K562 (cell line): ENCODE measurements around the gene MCOLN2. TPM values are rescaled to one million over a fixed set of nuclear protein-coding genes. Genes with fewer than 3 reads are reported as not detected.

Experiments used
- ATAC-seq: fragments of 200-7000 bp; cut with Tn5 transposase; 3 replicates; pipeline ENCODE4 v1.9.1; 2020; ENCODE audit warnings: moderate library complexity
- BruUV-seq: library from RNA; stranded (reverse); fragments of 400-500 nt; replicated peaks from 2 replicates; lab custom pipeline; 2021; lab: Mats Ljungman, UMichigan
- CTCF ChIA-PET: fragments of 300-600 bp; formaldehyde crosslinking; extraction: SDS; loops from one replicate; lab custom pipeline; 2021; ENCODE audit warnings: low intra/inter-chr PET ratio; lab: Yijun Ruan, JAX
- POLR2A ChIA-PET: fragments of 300-600, 350-650 bp; sonication (Branson Sonifier 250); formaldehyde crosslinking; extraction: SDS; loops from one replicate; lab custom pipeline; 2021; ENCODE audit warnings: antibody characterized with exemption, inconsistent platforms; lab: Yijun Ruan, JAX
- DNase-seq, 4 experiments: peaks; one replicate each; pipeline versions ENCODE4 v3.0.0 to v3.0.0-alpha.2; 2011 to 2018; ENCODE audit warnings: low spot score in 3 of 4, mixed read lengths in 3 of 4; ENCODE audit errors: extremely low read depth in 1 of 4
- FAIRE-seq: peaks from 2 replicates; lab custom pipeline; 2011; peaks lifted over from hg19 to GRCh38; lab: Jason Lieb, UNC
- H2AFZ ChIP-seq: 2 replicates; pipeline ENCODE4 v1.6.0; 2011; ENCODE audit warnings: low read depth, low read length, control low read depth, inconsistent platforms
- H3K27ac ChIP-seq: fragments of 200-600 bp; 3 replicates; pipeline ENCODE4 v1.8.0; 2011; ENCODE audit warnings: low read depth, mild to moderate bottlenecking, control low read depth, inconsistent platforms, low read length, moderate library complexity, mixed read lengths; ENCODE audit errors: extremely low read depth
- H3K27me3 ChIP-seq, 2 experiments: fragments of 300-600 bp in 1 of 2; 2 replicates in 1 of 2; 3 replicates in 1 of 2; pipeline versions ENCODE4 v1.6.0 to v1.8.0; 2011; ENCODE audit warnings: inconsistent platforms in 2 of 2, low read length in 2 of 2, mild to moderate bottlenecking in 1 of 2, mixed read lengths in 1 of 2, moderate library complexity in 1 of 2; ENCODE audit not compliant: control insufficient read depth in 2 of 2, insufficient read depth in 2 of 2
- H3K36me3 ChIP-seq: fragments of 300-600 bp; 3 replicates; pipeline ENCODE4 v1.8.0; 2011; ENCODE audit warnings: mild to moderate bottlenecking, low read length, inconsistent platforms; ENCODE audit not compliant: control insufficient read depth, insufficient read depth
- H3K4me1 ChIP-seq, 2 experiments: fragments of 200-600 bp in 1 of 2; replicated peaks in 1 of 2; 2 replicates in 1 of 2; 3 replicates in 1 of 2; pipeline versions ENCODE4 v1.5.1 to v1.8.0; 2011; ENCODE audit warnings: inconsistent platforms in 2 of 2, low read length in 2 of 2, mild to moderate bottlenecking in 1 of 2, mixed read lengths in 1 of 2, moderate library complexity in 1 of 2; ENCODE audit not compliant: control insufficient read depth in 2 of 2, insufficient read depth in 2 of 2
- H3K4me2 ChIP-seq: 2 replicates; pipeline ENCODE4 v1.6.1; 2011; ENCODE audit warnings: low read length, control low read depth, inconsistent platforms, mixed read lengths; ENCODE audit not compliant: insufficient read depth
- H3K4me3 ChIP-seq: fragments of 200-600 bp; sonication (generic), shearing (Covaris generic); 2 replicates; pipeline ENCODE4 v1.5.1; 2016; ENCODE audit warnings: control low read depth, inconsistent platforms
- H3K79me2 ChIP-seq: fragments of 200-600 bp; 3 replicates; pipeline ENCODE4 v1.8.0; 2011; ENCODE audit warnings: low read length, inconsistent platforms; ENCODE audit not compliant: control insufficient read depth, insufficient read depth
- H3K9ac ChIP-seq, 2 experiments: 2 replicates each; pipeline versions ENCODE4 v1.6.0 to v1.6.1; 2011; ENCODE audit warnings: low read depth in 2 of 2, low read length in 2 of 2, control low read depth in 1 of 2, inconsistent platforms in 1 of 2, mild to moderate bottlenecking in 1 of 2, mixed read lengths in 1 of 2; ENCODE audit not compliant: insufficient read depth in 1 of 2
- H3K9me1 ChIP-seq: one replicate; pipeline ENCODE4 v1.6.0; 2011; ENCODE audit warnings: inconsistent platforms, mild to moderate bottlenecking, low read length, moderate library complexity; ENCODE audit not compliant: control insufficient read depth, insufficient read depth
- H3K9me3 ChIP-seq: replicated peaks from 2 replicates; pipeline ENCODE4 v1.5.1; 2011; ENCODE audit warnings: low read depth, low read length, inconsistent platforms; ENCODE audit not compliant: control insufficient read depth, insufficient read depth
- H4K20me1 ChIP-seq: replicated peaks from 2 replicates; pipeline ENCODE4 v1.6.1; 2011; ENCODE audit warnings: low read length, inconsistent platforms, mixed read lengths; ENCODE audit not compliant: control insufficient read depth, insufficient read depth
- KDM1A ChIP-seq, 2 experiments: fragments of 450-650 bp; IDR thresholded peaks; 2 replicates each; pipeline ENCODE4 v1.6.1; 2016; ENCODE audit warnings: mild to moderate bottlenecking in 2 of 2
- ZKSCAN3 ChIP-seq: fragments of 250-450 bp; sonication (Bioruptor Pico); IDR thresholded peaks from 2 replicates; pipeline ENCODE4 v1.4.0; 2020
- WGBS: fragments of 100-300 bp; shearing (Covaris generic); methylation state at CpG from one replicate; pipeline ENCODE4 v1.1.6; 2016; ENCODE audit warnings: low coverage, mixed read lengths; ENCODE audit not compliant: insufficient coverage; ENCODE audit errors: missing lambda C conversion rate; 5-methylcytosine and 5-hydroxymethylcytosine counted together
- in situ Hi-C: fragments of 300-500 bp; cut with MboI; formaldehyde crosslinking; loops from 4 replicates; pipeline ENCODE4 v1.15.0; 2018; ENCODE audit warnings: inconsistent platforms, mixed read lengths
- intact Hi-C: fragments of 100-400 bp; cut with micrococcal nuclease; formaldehyde crosslinking; loops from 2 replicates; pipeline ENCODE4 v1.14.2; 2022
- polyA plus RNA-seq, 8 experiments: library from polyadenylated mRNA; depleted of rRNA in 4 of 8; stranded (reverse) in 5 of 8; unstranded in 3 of 8; fragments of >200 nt; fragmentation: Nextera tagmentation in 2 of 8; fragmentation: Illumina TruSeq in 1 of 8; extraction: Ambion mirVana in 2 of 8; extraction: Trizol in 1 of 8; gene quantifications; 2 replicates each; pipeline versions ENCODE4 v1.2.1 to v1.2.3, GENCODE V29; 2011 to 2014; ENCODE audit warnings: inconsistent platforms in 1 of 8, missing spikeins in 1 of 8
- total RNA-seq, 7 experiments: library from RNA; depleted of rRNA in 6 of 7; stranded (reverse); fragments of >200 nt in 6 of 7; fragmentation: Illumina TruSeq in 2 of 7; extraction: Trizol in 2 of 7; gene quantifications; 2 replicates each; pipeline versions ENCODE4 v1.2.1 to v1.2.3, GENCODE V29; 2011 to 2021; ENCODE audit warnings: low replicate concordance in 1 of 7

Gene MCOLN2
- total and polyA plus RNA-seq, 9 of the 15 experiments (the other 6 are each of a cell fraction or from before 2014, with no cell fraction given) = 0.18 TPM; not detected in 8

GRCh38 chr1:84968865-84969264 lies 28.0 kb downstream of the MCOLN2 start:
- TF ChIP-seq ZKSCAN3 = no peak
- Histone ChIP-seq H3K27ac (no peak overlapping the region), H4K20me1 (no peaks in the 10 kb centered on the region), H2AFZ (no peak overlapping the region), H3K4me3 (no peak overlapping the region), H3K9ac (no peak overlapping the region), H3K27me3 (no peaks in the 10 kb centered on the region), H3K9me1 (no peaks in the 10 kb centered on the region), H3K79me2 (no peaks in the 10 kb centered on the region), H3K36me3 (no peaks in the 10 kb centered on the region), H3K4me1 (no peaks in the 10 kb centered on the region), H3K4me2 (no peak overlapping the region), H3K9me3 (no peaks in the 10 kb centered on the region)
- CTCF ChIA-PET = no interaction called here
- DNase-seq = no peak
- no TSS peak for BruUV-seq
- no peak for ATAC-seq
- WGBS = 0% methylated on average over 3 of the region's 3 CpGs
- in situ Hi-C loops = no loop called here
- POLR2A ChIA-PET = no interaction called here
- intact Hi-C loops = no loop called here
- no peak for FAIRE-seq

GRCh38 chr1:84968101-84968500 lies 28.8 kb downstream of the MCOLN2 start:
- whole genome bisulfite sequencing = 0% methylated on average over 1 of the region's 1 CpG
- no TSS peak for BruUV-seq

More at GRCh38 chr1:84968101-84968500, 28.8 kb downstream of the MCOLN2 start:
- in situ Hi-C loops (no loop called here), intact Hi-C loops (no loop called here)
- Histone ChIP-seq H3K36me3 (no peaks in the 10 kb centered on the region), H4K20me1 (no peaks in the 10 kb centered on the region), H3K9me1 (no peaks in the 10 kb centered on the region), H3K4me1 (no peaks in the 10 kb centered on the region), H3K4me2 (no peak overlapping the region), H3K9ac (no peak overlapping the region), H3K27me3 (no peaks in the 10 kb centered on the region), H3K79me2 (no peaks in the 10 kb centered on the region), H2AFZ (no peak overlapping the region), H3K9me3 (no peaks in the 10 kb centered on the region), H3K27ac (no peak overlapping the region), H3K4me3 (no peak overlapping the region)
- DNase-seq = no peak
- FAIRE-seq = no peak
- no peak for ATAC-seq
- ChIA-PET POLR2A (interaction anchor here (0.5 kb wide), 1 partner anchor 497 kb away, joined by 3 read pairs; no protein-coding TSS in a partner anchor), CTCF (no interaction called here)
- no peak for TF ChIP-seq KDM1A (IDR thresholded peaks at IDR 0.05)
